ENCODE results near the gene HOMER2. TPM values are rescaled to one million over a fixed set of nuclear protein-coding genes. Genes with fewer than 3 reads are reported as not detected.

Gene HOMER2
- total RNA-seq, 1 experiment from 2014 or later: 20.4 TPM

DNA sequence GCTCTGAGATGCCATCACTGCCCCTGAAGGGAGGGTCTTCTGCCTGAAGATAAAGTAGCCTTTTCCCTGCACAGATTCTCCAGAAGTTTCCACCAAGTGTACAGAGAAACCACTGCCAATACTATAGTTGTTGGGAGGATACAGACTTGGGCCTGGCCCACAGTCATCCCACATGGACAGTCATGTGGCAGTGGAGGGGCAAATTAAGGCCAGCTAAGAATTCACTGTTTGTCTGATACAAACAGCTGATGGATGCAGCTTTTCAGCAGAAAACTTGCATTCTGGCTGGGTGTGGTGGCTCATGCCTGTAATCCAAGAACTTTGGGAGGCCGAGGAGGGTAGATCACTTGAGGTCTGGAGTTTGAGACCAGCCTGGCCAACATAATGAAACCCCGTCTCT lies 22.1 kb downstream of the HOMER2 start:
- no peak for DNase-seq (ENCODE audit: low read depth)

DNA sequence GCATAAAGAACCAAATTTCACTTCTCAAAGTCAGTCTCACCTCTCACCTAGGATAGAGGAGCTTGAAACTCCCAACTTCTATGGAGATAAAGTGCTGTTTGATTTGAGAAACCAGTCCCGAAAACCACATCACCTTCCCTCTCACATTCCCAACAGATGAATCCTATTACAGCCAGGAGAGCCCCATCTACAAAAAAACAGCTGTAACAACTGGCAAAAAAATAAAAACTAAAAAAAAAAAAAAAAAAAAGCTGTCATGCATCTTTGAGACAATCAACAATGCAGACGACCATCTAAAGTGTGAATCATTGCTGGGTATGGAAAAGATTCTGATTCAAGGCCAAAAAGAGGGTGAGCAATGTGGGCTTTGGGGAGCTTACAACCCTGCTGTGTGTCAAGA lies 23.8 kb downstream of the HOMER2 start:
- DNase-seq (ENCODE audit: low read depth): no peak

DNA sequence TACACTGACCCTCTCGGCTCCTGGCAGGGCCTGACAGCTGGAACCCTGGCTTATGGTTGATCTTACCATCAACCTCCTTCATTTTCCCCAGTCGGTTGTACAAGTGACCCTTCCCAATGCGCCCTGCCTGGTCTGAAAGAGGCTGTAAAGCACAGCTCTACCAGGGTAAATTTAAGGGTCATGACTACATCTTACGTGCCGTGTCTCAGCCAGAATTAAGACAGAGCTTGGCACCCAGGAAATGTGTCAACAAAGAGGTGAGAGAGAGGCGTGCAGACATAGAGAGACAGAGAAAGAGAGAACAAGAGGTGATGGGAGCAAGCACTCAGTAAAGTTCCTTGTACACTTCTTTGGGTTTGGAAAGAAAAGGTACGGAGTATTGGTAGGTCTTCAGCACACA lies 28.8 kb downstream of the HOMER2 start:
- DNase-seq (ENCODE audit: low read depth): no peak

DNA sequence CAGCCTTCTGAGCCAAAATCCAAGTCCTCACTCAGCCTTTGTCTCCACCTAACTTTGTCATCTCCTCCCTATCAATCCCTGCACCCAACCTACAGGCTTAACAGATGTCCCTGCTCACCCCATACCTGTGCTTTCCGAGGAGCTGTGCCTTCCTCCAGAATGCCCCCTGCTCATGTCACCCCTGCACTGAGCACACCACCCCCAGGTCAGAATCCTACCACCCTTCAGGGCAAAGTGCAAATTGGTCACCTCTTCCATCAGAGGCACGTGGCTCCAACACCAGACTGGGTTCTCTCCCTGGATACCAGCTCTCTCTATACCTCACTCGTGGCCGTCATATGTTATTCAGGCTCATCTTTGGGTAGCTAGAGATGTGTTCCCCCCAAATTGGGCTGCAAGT lies 29.8 kb downstream of the HOMER2 start:
- DNase-seq (ENCODE audit: low read depth): no peak

DNA sequence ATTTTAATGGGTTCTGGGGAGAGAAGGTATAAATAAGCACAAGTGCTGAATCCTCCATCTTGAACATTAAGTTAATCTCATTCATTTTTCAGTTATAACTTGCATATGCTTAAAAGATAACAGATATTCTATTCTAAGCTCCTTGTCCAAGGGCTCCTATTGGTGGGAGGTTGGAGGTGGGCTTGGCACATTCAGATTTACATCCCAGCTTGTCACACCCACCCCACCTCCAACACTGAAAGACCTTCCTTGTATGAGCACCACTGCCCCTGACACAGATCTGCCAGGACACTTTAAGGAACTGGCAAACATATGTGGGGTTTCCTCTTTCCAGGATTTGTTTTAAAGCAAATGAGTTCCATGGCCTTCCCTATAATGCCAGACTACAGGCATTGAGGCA lies 30.6 kb downstream of the HOMER2 start:
- no peak for DNase-seq (ENCODE audit: low read depth)

DNA sequence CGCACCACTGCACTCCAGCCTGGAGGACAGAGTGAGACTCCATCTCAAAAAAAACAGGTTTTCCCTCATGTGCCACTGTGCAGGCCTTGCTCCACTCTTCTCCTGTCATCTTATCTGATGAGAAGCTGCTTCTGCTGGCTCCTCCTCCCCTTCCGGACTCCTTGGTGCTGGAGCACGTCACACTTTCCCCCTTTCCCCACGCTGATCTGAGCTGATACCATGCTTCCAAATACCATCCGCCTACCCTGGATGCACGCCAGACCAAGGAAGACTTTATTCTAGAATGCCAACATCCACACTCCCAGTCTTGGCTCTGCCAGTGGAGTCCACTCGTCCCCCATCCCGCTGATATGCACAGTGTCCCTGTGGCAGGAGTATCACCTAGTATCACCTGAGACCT lies 31.3 kb downstream of the HOMER2 start:
- DNase-seq (ENCODE audit: low read depth): no peak

DNA sequence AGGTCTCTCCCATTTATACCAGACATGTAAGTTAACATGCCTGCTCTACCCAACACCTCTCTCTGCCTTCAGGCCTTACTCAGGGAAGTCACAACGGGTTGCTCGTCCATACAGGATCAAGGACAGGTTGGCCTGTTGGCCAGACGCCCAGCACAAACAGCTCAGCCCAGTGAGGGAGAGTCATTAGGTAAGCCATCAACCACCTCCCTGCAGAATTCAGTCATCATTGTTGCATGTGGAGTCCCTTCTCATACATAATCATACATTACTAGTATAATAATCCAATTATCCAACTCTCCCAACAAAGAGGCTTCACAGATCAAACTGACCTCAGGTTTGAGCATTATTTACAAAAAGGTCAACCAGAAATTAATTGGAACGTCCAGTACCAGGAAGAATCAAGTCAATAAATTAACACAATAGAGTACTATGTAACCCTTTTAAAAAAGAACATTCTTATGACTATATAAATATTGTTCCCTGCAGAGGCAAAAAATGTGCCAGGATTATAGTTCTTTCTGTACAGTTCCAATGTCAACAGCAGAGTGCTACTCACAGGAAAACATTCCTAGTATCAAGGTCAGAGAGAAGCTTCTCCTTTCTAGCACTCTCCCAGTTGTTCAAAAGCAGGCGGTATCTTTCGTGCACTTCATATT lies 33.2 kb downstream of the HOMER2 start:
- no peak for DNase-seq (ENCODE audit: low read depth)

DNA sequence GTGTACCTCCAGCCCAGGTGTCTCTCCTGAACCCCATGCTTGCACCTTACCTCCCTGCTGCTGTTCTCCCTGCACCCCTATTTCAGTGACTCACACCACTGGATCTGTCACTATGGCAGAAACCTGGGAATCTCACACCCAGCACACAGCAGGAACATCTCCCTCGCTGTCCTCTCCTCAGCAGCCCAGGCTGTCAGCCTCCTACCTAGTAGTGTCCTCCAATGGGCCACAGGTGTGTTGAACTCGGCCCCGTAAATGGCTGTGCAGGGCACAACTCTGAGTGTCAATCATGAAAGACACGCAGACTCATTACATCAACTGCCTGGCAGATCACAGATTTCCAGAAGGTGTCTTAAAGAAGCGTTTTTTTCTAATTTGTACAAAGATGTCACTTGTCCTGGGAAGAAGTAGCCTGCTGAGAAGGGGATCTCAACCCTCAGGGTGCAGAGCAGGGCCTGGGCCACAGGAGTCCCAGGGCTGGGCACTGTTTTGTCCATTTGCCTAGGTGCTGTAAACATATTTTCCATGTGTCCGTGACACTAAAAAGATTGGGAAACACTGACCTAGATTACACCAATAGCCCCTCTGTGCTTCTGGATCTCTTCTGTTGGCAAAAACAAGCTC lies 33.8 kb downstream of the HOMER2 start:
- no peak for DNase-seq (ENCODE audit: low read depth)

DNA sequence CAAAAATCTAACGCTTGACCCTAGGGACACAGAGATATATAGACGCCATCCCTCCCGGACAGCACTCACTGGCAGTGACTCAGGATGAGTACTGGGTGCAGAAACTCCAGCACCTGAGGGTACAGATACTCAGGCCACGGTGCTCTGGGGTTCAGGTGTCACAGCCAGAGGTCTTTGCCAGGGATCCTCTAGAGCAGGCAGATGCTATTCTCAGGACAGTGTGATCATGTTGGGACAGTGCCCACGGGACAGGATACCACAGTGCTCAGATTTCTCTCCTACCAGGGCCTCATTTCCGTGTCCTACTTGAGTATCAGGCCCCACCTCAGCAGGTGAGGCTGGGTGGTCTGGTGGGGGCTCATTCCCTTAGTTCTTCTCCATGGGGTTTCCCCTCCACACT lies 34.4 kb downstream of the HOMER2 start:
- no peak for DNase-seq (ENCODE audit: low read depth)

DNA sequence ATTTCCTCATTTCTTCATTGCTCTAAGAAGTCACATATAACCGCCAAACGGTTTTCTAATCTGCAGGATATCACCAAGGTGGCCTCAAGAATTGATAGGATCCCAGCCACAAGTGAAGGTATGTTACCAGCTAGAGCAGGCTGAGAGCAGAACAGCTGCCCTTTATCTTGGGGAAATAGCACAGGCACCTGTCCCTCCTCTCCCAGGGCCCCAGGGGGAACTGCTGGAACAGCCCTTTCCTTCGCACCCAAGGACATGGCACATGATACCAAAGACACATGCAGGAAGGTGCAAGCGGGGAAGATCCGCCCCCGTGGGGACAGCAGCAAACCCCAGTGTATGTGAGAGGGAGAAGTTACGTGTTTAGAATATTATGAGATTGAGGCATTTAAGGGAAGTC lies 35.3 kb downstream of the HOMER2 start:
- DNase-seq (ENCODE audit: low read depth): no peak

DNA sequence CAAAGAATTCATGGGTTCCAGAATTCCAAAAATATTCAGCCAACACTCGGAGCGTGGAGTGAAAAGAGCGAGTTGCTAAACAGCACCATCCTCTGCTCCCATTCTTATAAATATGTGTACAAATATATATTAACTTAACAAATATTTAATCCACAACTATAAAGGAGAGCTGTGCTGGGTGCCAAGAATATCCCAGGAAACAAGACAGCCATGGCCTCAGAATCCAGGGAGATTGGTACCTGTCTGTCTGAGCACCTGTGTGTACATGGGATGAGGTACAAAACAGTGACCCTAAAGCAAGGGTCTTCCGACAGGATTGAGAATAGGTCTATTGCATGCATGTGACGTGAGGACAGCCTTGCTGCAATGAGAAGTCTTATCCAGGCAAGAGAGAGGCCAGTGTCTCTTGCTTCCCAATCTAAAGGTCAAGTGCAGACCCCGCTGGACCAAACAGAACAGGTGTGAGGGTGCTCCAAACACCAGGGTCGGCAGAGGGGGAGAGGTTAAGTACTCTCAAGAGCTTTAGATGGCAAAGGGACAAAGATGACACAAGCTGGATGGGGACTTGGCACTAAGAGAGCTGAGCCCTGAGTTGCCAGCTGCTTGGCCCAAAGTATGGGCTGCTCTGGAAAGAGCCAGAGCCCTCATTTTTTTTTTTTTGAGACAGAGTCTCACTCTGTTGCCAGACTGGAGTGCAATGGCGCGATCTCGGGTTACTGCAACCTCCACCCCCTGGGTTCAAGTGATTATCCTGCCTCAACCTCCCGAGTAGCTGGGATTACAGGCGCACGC lies 36.2 kb downstream of the HOMER2 start:
- no peak for DNase-seq (ENCODE audit: low read depth)

DNA sequence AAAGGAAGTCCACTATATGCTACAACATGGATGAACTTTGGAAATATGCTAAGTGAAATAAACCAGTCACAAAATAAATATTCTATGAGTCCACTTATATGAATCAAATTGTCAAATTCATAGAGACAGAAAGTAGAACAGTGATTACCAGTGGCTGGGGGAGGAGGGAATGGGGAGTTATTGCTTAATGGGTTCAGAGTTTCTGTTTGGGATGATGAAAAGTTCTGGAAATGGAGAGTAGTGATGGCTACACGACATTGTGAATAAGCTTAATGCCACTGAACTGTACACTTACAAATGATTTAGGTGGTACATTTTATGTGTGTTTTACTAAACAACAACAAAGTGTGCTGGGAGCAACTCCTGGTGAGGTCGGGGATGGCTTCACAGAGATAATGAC lies 38.1 kb downstream of the HOMER2 start:
- no peak for DNase-seq (ENCODE audit: low read depth)

DNA sequence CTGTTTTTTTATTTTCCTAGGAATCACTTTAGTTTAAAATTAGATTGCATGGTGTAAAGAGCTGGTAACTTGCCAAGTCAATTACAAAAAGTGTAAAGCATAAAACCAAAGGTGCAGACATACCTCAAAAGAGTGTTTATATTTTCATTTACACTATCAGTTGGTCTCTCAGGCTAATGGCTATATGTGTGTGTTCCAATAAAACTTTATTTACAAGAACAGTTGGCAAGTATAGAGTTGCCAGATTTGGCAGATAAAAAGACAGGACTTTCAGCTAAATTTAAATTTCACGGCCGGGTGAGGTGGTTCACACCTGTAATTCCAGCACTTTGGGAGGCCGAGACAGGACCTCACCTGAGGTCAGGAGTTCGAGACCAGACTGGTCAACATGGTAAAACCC lies 41.1 kb downstream of the HOMER2 start:
- no peak for DNase-seq (ENCODE audit: low read depth)

DNA sequence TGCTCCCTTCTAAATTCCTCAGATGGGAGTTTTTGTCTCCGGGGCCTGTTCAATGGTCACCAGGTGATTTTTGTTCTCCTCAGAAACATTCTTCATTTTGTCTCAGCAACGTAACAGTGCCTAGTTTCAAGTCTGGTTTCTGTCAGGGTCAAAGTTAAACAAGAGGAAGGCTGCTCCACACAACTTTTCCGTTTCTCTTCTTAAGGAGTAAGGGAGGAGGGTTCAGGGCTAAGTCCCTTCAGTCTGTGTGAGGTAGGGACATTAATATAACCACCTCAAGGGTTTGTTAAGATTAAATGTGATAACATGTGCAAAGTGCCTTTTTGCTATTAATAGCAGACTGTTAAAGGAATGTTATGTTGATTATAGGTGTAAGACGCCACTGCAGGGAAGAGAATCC lies 41.8 kb downstream of the HOMER2 start:
- no peak for DNase-seq (ENCODE audit: low read depth)

DNA sequence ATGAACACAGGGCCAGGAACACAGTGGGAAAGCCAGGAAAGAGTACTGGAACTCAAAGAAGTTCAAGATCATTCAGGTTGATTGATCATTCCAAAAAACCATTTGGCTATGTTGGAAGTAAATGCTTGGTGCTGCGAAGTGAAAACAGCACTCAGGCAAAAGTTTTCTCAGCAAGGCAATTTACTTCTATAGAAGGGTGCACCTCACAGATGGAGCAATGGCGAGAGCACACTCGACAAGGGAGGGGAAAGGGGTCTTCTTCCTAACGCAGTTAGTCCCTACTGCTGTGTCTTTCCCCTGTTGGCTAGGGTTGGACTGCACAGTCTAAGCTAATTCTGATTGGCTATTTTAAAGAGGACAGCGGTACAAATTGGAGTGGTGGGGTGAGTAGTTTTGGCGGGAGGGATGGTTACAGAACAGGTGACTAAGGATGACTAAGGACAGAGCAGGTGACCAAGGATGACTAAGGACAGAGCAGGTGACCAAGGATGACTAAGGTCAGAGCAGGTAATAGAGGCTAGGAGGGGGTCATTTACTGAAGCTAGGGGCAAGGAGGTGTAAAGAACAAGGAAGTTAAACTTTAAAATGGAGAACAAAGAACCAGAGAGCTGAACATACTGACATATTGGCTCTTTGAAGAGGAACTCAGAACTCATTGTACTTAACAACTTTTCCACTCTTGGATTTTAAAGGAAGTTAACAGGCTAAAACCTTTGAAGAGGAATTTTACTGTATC lies 43.3 kb downstream of the HOMER2 start:
- DNase-seq (ENCODE audit: low read depth): no peak

DNA sequence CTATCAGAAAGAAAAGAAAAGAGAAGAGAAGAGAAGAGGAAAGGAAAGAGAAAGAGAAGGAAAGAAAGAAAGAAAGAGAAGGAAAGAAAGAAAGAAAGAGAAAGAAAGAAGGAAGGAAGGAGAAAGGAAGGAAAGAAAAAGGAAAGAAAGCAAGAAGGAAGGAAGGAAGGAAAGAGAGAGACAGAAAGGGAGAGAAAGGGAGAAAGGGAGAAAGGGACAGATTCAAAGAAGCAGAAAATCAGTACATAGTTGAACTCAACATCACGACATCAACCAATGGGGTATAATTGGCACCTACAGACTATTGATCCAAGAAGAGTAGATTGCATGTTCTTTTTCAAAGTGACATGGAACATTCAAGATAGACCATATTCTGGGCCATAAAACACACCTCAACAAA lies 45.2 kb downstream of the HOMER2 start:
- no peak for DNase-seq (ENCODE audit: low read depth)

DNA sequence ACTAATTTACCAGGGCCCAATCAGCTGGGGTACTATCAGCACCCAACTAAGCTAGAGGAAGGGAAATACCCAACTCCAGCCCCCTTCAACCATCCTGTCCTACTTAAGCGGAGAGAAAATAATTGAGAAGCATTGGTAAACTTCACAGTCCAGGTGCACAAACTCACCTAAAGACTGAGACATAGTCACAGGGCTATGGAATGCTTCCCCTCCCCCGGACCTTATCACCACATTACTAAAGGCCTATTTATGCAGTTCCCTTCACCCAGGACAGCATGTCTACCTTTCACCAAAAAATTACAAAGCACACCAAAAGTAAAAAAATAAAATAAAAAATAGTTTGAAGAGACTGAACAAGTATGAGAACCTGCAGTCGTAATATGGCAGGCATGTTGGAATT lies 47.9 kb downstream of the HOMER2 start:
- DNase-seq (ENCODE audit: low read depth): no peak

DNA sequence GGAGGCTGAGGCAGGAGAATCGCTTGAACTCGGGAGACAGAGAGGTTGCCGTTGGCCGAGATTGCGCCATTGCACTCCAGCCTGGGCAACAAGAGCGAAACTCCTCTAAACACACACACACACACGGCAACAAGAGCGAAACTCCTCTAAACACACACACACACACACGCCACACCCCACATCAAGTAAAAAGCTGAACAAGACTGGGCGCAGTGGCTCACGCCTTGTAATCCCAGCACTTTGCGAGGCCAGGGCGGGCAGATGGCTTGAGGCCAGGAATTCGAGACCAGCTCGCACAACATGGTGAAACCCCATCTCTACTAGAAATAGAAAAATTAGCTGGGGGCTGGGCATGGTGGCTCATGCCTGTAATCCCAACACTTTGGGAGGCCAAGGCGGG lies 49.0 kb downstream of the HOMER2 start:
- no peak for DNase-seq (ENCODE audit: low read depth)

DNA sequence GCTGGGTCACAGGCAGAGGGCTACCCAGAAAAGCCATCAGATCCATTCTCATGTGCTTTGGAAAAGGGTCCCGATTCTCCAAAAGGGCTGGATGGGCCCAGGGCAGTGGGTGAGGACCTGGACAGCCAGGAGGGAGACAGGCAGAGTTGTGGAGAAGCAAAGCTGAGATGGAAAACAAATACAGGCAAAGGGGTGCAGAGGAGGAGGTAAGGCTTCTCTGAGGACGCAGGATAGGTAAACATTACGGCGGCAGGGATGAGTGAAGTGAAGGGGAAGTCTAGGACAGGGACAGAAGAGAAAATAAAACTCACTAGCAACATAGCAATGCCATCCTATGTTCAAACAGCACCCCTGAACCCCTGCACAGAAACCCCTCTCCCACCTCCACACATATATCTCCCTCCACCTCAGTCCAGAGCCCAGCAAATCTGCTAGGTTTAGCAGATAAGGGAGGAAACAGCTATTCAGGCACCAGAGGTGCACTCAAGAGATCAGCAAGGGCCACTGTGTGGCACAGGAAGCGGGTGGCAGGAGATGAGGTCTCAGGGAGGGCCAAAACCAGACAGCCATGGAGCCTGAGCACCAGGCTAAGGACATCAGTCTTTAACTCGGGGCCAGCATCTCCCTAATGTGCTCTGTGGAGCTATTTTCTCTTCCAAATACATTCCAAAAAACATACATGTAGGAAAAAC lies 51.3 kb downstream of the HOMER2 start:
- DNase-seq (ENCODE audit: low read depth): no peak

DNA sequence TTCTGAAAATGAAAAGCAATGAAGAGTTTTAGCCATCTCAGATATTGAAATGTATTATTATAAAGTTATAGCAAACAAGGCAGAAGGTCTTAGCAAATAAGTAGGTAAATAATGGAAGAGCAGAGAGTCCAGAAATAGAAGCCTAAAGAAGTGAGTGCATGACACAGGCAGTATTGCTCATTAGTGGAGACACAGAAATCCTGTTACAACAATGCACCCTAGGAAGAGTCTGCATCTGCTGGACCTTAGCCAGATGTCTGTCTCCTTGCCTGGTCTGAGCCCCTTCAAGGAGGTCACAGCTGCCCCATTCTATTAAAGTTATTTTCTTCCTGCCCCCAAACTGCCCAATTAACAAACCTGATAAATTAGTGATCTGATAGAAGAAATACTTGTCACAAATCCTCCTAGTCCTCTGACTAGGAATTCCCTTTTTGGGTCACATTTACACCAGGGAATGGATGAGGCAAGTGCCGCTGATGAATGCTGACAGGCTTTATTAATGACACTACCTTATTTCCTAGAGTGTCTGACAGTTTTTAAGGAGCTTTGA lies 51.9 kb downstream of the HOMER2 start:
- no peak for DNase-seq (ENCODE audit: low read depth)

DNA sequence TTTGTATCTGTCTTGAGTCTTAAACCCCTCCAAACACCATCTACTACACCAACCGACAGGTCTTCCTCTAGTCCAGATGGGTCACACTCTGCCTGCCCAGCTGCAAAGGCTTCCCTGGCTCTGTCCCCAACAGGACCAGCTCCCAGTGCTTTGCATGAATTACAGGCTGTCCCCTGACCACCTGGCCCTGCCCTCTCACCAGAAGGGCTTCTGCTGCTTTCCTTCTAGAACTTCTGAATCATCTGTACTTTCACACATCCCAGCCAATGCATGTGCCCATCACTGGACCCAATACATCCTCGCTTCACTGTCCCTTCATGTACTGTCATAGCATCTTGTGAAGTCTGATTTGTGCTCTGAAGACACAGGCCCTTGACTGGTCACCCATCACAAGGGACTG lies 53.6 kb downstream of the HOMER2 start:
- DNase-seq (ENCODE audit: low read depth): no peak

DNA sequence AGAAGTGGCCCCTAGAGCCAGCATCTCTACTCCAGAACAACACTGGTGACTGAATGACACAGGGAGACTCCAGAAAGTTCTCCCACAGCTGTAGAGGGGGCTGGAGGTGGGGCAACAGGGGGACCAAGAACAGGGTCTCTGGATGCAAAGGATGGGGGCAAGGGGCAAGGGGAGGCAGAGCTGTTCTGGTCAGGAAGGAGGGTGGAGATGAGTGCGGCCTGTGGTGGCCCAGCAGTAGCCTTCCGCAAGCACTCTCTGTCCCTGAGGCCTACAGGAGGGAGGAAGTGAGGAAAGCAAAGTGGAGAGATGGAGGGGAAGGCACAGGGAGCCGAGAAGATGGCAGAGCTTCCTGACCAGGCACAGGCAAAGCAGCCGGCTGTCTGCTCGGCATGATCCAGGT lies 56.5 kb downstream of the HOMER2 start:
- no peak for DNase-seq (ENCODE audit: low read depth)

Data from RPMI7951 (cell line).